ENCODE results near the gene OR2J3.

DNA sequence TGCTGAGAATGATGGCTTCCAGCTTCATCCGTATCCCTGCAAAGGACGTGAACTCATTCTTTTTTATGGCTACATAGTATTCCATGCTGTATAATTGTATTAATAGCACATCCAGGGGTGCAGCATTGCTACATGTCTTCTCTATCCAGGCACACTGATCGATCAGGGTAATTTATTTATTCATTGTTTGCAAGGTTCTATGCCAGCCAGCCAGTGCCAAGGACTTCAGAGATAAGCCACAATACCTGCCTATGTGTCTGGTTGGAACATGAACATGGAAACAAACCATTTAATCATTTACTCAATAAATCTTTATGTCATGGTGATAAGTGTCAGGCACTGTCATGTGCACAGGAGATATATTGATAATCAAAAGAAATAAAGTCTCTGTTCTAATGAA is 14.9 kb upstream of the OR2J3 start:
- TF ChIP-seq ZFYVE20 (CRISPR knock-in tag; IDR thresholded peaks at IDR 0.05; ENCODE audit: borderline replicate concordance, low read depth): no peak
- TF ChIP-seq, protein P1, sequence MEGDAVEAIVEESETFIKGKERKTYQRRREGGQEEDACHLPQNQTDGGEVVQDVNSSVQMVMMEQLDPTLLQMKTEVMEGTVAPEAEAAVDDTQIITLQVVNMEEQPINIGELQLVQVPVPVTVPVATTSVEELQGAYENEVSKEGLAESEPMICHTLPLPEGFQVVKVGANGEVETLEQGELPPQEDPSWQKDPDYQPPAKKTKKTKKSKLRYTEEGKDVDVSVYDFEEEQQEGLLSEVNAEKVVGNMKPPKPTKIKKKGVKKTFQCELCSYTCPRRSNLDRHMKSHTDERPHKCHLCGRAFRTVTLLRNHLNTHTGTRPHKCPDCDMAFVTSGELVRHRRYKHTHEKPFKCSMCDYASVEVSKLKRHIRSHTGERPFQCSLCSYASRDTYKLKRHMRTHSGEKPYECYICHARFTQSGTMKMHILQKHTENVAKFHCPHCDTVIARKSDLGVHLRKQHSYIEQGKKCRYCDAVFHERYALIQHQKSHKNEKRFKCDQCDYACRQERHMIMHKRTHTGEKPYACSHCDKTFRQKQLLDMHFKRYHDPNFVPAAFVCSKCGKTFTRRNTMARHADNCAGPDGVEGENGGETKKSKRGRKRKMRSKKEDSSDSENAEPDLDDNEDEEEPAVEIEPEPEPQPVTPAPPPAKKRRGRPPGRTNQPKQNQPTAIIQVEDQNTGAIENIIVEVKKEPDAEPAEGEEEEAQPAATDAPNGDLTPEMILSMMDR (CRISPR knock-in tag; IDR thresholded peaks at IDR 0.05): no peak
- no peak for TF ChIP-seq KLF13 (CRISPR knock-in tag; IDR thresholded peaks at IDR 0.05)
- TF ChIP-seq ZNF274 (CRISPR knock-in tag; IDR thresholded peaks at IDR 0.05): no peak
- TF ChIP-seq FOSL2 (CRISPR knock-in tag; IDR thresholded peaks at IDR 0.05): no peak
- no peak for TF ChIP-seq POLR2G (IDR thresholded peaks at IDR 0.05; ENCODE audit: low read depth, low read length)
- no peak for TF ChIP-seq ZKSCAN1 (IDR thresholded peaks at IDR 0.05; ENCODE audit: low read length)
- no peak for TF ChIP-seq POLR2A (IDR thresholded peaks at IDR 0.05; ENCODE audit: insufficient read depth in 1 of 2, low read depth in 2 of 2, low read length in 2 of 2)
- TF ChIP-seq ZNF12 (CRISPR knock-in tag; IDR thresholded peaks at IDR 0.05): no peak
- TF ChIP-seq DNMT1 (CRISPR knock-in tag; IDR thresholded peaks at IDR 0.05): no peak
- TF ChIP-seq AGO1 (IDR thresholded peaks at IDR 0.05; ENCODE audit: low read depth, low read length, poor library complexity, severe bottlenecking): no peak

Data from HepG2 (cell line).